ENCODE results near the gene CLEC4C.

DNA sequence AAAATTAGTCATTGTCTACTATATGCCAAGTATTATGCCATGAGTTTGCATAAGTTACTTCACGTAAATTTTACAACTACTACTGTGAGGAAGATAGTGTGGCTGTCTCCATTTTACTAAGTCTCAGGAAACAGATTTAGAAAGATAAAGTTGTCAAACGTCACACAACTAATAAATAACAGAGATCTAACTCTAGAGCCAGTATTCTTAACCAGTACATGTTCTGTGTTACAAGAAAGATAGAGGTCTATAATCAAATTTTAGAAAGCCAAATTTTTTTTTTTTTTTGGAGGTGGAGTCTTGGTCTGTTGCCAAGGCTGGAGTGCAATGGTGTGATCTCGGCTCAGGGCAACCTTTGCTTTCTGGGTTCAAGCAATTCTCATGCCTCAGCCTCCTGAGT, 14.2 kb downstream of the CLEC4C start:
- TF ChIP-seq, protein P1, sequence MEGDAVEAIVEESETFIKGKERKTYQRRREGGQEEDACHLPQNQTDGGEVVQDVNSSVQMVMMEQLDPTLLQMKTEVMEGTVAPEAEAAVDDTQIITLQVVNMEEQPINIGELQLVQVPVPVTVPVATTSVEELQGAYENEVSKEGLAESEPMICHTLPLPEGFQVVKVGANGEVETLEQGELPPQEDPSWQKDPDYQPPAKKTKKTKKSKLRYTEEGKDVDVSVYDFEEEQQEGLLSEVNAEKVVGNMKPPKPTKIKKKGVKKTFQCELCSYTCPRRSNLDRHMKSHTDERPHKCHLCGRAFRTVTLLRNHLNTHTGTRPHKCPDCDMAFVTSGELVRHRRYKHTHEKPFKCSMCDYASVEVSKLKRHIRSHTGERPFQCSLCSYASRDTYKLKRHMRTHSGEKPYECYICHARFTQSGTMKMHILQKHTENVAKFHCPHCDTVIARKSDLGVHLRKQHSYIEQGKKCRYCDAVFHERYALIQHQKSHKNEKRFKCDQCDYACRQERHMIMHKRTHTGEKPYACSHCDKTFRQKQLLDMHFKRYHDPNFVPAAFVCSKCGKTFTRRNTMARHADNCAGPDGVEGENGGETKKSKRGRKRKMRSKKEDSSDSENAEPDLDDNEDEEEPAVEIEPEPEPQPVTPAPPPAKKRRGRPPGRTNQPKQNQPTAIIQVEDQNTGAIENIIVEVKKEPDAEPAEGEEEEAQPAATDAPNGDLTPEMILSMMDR (conservative IDR thresholded peaks at IDR 0.05 in 1 of 2, IDR thresholded peaks at IDR 0.05 in 1 of 2; ENCODE audit: extremely low read depth in 1 of 2, insufficient read depth in 1 of 2, low read depth in 1 of 2, low read length in 2 of 2), result no peak
- TF ChIP-seq EZH2 (IDR thresholded peaks at IDR 0.05; ENCODE audit: borderline replicate concordance, low read length), result no peak

Measured in mammary epithelial cell (primary cell).